B cell (primary cell): ENCODE results near the gene TICAM1. TPM values are rescaled to one million over a fixed set of nuclear protein-coding genes. Genes with fewer than 3 reads are reported as not detected.

Source experiments
- ATAC-seq: fragments of 200-7000 bp; cut with Tn5 transposase; one replicate; pipeline ENCODE4 v1.10.0; 2021; ENCODE audit warnings: low read depth, mild to moderate bottlenecking, moderate number of reproducible peaks, moderate library complexity
- CTCF ChIA-PET: fragments of 350-600 bp; sonication (Branson Sonifier 250); formaldehyde crosslinking; loops from one replicate; lab custom pipeline; 2021; ENCODE audit warnings: antibody characterized with exemption, inconsistent platforms; lab: Charles Lee
- POLR2A ChIA-PET: fragments of 350-600 bp; sonication (Branson Sonifier 250); formaldehyde crosslinking; loops from one replicate; lab custom pipeline; 2021; ENCODE audit warnings: antibody characterized with exemption; lab: Charles Lee
- DNase-seq: peaks from one replicate; pipeline ENCODE4 v3.0.0; 2013
- H2AFZ ChIP-seq: 2 replicates; pipeline ENCODE4 v1.6.1; 2012; ENCODE audit warnings: mild to moderate bottlenecking, low read depth, low read length; ENCODE audit not compliant: insufficient read depth, poor library complexity, severe bottlenecking
- H3K27ac ChIP-seq, 2 donors: 1 replicate in 1 of 2; 2 replicates in 1 of 2; pipeline ENCODE4 v1.5.1; 2012 to 2013; ENCODE audit warnings: low read length in 2 of 2, mild to moderate bottlenecking in 2 of 2, moderate library complexity in 1 of 2
- H3K27me3 ChIP-seq, 4 experiments: fragments of 200-600 bp in 1 of 4; sonication (generic) in 1 of 4; replicated peaks in 1 of 4; 1 replicate in 2 of 4; 2 replicates in 2 of 4; pipeline versions ENCODE4 v1.6.1 to v1.7.0; 2013 to 2016; ENCODE audit warnings: low read length in 3 of 4, mild to moderate bottlenecking in 2 of 4, mixed read lengths in 1 of 4, moderate library complexity in 1 of 4; ENCODE audit not compliant: insufficient read depth in 4 of 4, control insufficient read depth in 3 of 4; ENCODE audit errors: control extremely low read depth in 1 of 4
- H3K36me3 ChIP-seq, 2 experiments: replicated peaks in 1 of 2; 1 replicate in 1 of 2; 2 replicates in 1 of 2; pipeline versions ENCODE4 v1.6.1 to v1.7.1; 2013; ENCODE audit warnings: low read length in 1 of 2; ENCODE audit not compliant: insufficient read depth in 2 of 2, control insufficient read depth in 1 of 2; ENCODE audit errors: control extremely low read depth in 1 of 2, extremely low read depth in 1 of 2
- H3K4me1 ChIP-seq, 2 donors: fragments of 200-600 bp in 1 of 2; sonication (generic) in 1 of 2; 1 replicate in 1 of 2; 2 replicates in 1 of 2; pipeline versions ENCODE4 v1.5.1 to v1.6.1; 2013 to 2017; ENCODE audit warnings: low read length in 2 of 2; ENCODE audit not compliant: control insufficient read depth in 2 of 2, insufficient read depth in 2 of 2
- H3K4me2 ChIP-seq: replicated peaks from 2 replicates; pipeline ENCODE3; 2012; ENCODE audit warnings: mild to moderate bottlenecking, low read depth, low read length; ENCODE audit not compliant: poor library complexity, severe bottlenecking
- H3K4me3 ChIP-seq, 5 experiments: fragments of 200-600 bp in 1 of 5; sonication (generic) in 1 of 5; 1 replicate in 3 of 5; 2 replicates in 2 of 5; pipeline versions ENCODE4 v1.5.1 to v1.7.0; 2011 to 2016; ENCODE audit warnings: low read length in 4 of 5, mild to moderate bottlenecking in 4 of 5, low read depth in 2 of 5, control low read depth in 1 of 5, moderate library complexity in 1 of 5; ENCODE audit not compliant: insufficient read depth in 1 of 5; ENCODE audit errors: control extremely low read depth in 1 of 5, extremely low read depth in 1 of 5
- H3K79me2 ChIP-seq: fragments of 200-600 bp; sonication (generic); one replicate; pipeline ENCODE4 v1.6.0; 2016; ENCODE audit warnings: low read length; ENCODE audit not compliant: control insufficient read depth, insufficient read depth
- H3K9ac ChIP-seq: fragments of 200-600 bp; sonication (generic); 2 replicates; pipeline ENCODE4 v1.6.1; 2017; ENCODE audit warnings: mild to moderate bottlenecking, low read length, moderate library complexity
- H3K9me3 ChIP-seq, 3 donors: one replicate each; pipeline versions ENCODE4 v1.6.1 to v1.7.1; 2013; ENCODE audit warnings: low read length in 2 of 3; ENCODE audit not compliant: control insufficient read depth in 2 of 3, insufficient read depth in 1 of 3; ENCODE audit errors: control extremely low read depth in 1 of 3
- H4K20me1 ChIP-seq: 2 replicates; pipeline ENCODE4 v1.6.0; 2012; ENCODE audit warnings: mild to moderate bottlenecking, low read length; ENCODE audit not compliant: insufficient read depth, control insufficient read depth, poor library complexity, severe bottlenecking
- H3K27ac Mint-ChIP-seq: one replicate; pipeline ENCODE4 v1.8.0; 2021; ENCODE audit warnings: mixed read lengths
- H3K27me3 Mint-ChIP-seq: one replicate; pipeline ENCODE4 v1.8.0; 2021; ENCODE audit warnings: mixed read lengths
- H3K4me1 Mint-ChIP-seq: one replicate; pipeline ENCODE4 v1.8.0; 2021; ENCODE audit warnings: mixed read lengths
- H3K4me3 Mint-ChIP-seq: one replicate; pipeline ENCODE4 v1.8.0; 2021; ENCODE audit warnings: mixed read lengths
- H3K9me3 Mint-ChIP-seq: one replicate; pipeline ENCODE4 v1.8.0; 2022; ENCODE audit warnings: mixed read lengths; ENCODE audit not compliant: insufficient read depth
- CTCF ChIP-seq: fragments of 200-600 bp; IDR thresholded peaks from one replicate; pipeline ENCODE4 v1.8.0; 2022; ENCODE audit warnings: antibody characterized with exemption, mild to moderate bottlenecking
- EZH2 ChIP-seq: IDR thresholded peaks from 2 replicates; pipeline ENCODE4 v1.6.1; 2012; ENCODE audit warnings: borderline replicate concordance, low read depth, mild to moderate bottlenecking, moderate library complexity, low read length; ENCODE audit not compliant: insufficient read depth, poor library complexity, severe bottlenecking
- WGBS: methylation state at CpG from one replicate; pipeline ENCODE4 v1.1.5; 2013; ENCODE audit warnings: missing lambda C conversion rate; ENCODE audit not compliant: insufficient coverage; 5-methylcytosine and 5-hydroxymethylcytosine counted together
- intact Hi-C: fragments of 100-400 bp; cut with micrococcal nuclease; formaldehyde crosslinking; loops from one replicate; pipeline ENCODE4 v1.10.0; 2022
- polyA plus RNA-seq: library from polyadenylated mRNA; depleted of rRNA; stranded (reverse); fragments of >200 nt; gene quantifications from 2 replicates; pipeline ENCODE4 v1.2.3, GENCODE V29; 2012
- total RNA-seq, 2 donors: library from RNA; stranded (reverse); fragments of 120-200 nt in 1 of 2; gene quantifications; 1 replicate in 1 of 2; 2 replicates in 1 of 2; pipeline versions ENCODE4 v1.2.3 to v1.2.4, GENCODE V29; 2013 to 2022

TICAM1 gene
- total and polyA plus RNA-seq, 2 donors (not counting 1 experiment from before 2014, with no cell fraction given), result 12.7 to 19.7 TPM

DNA sequence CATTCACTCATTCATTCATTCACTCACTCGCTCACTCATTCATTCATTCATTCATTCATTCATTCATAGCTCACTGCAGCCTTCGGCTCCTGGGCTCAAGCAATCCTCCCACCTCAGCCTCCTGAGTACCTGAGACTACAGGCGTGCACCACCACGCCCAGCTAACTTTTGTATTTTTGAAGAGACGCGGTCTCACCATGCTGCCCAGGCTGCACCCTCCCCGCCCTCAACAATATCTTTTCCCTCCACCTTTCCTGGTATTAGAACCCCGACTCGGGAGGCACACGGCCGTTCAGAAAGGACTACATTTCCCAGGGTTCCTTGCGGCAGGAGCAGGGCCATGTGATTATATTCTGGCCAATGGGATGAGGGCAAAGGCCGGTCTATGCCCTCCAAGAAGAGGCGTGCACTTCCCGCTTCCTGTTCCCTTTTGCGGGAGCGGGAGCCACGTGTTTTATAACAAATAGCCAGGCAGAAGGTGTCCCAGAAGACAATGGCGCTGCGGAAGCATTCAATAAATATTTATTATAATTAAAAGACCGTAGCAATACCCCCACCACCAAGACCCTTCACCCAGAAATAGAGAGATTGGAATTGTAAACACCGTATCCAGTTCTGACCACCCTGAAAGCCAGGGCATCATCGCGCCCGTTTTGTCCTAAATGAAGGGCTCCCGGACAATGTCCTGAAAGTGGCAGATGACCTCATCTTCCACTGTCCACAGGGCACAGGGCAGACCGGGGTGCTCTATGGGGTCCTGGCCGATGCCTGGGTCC is 15.9 kb downstream of the TICAM1 start:
- intact Hi-C loops, result loop anchor here (1.0 kb wide), 2 partner anchors 14 to 24 kb away; partner anchors contain the start of gene FEM1A
- Mint-ChIP-seq H3K27me3 (no peaks in the 10 kb centered on the region), H3K4me1 (peaks cover 25% of the 10 kb centered on the region), H3K27ac (peak overlapping the region; percentile 60), H3K9me3 (no peaks in the 10 kb centered on the region), H3K4me3 (peak overlapping the region; percentile 74)
- Histone ChIP-seq H3K36me3 (peaks cover 0 to 19% of the 10 kb centered on the region in 2 experiments), H3K9ac (peak overlapping the region; percentile 42), H3K9me3 (peaks cover 0 to 9% (median 0%) of the 10 kb centered on the region in 3 donors), H3K4me2 (peak overlapping the region; percentile 69), H3K4me1 (peaks cover 10 to 20% of the 10 kb centered on the region in 2 donors), H3K27me3 (no peaks in the 10 kb centered on the region), H3K4me3 (peak overlapping the region in 4 of 5 experiments; percentile 19 to 57 (median 37)), H4K20me1 (peaks cover 6% of the 10 kb centered on the region), H3K27ac (peak overlapping the region; percentile 3 to 12), H3K79me2 (peaks cover 32% of the 10 kb centered on the region), H2AFZ (peak overlapping the region; percentile 5)
- ATAC-seq (peak; percentile 77), DNase-seq (peak; percentile 85)
- ChIA-PET POLR2A (no interaction called here), CTCF (interaction anchor here (1.0 to 16.3 kb wide), 2 partner anchors 35 to 96 kb away, joined by 3 to 612 read pairs; no protein-coding TSS in a partner anchor)
- TF ChIP-seq EZH2 (no peak), CTCF (no peak)
- 44% methylated on average over 21 of the region's 28 CpGs for WGBS
